HG03378 (cell line): ENCODE measurements around the gene DRC7.
A peak's percentile ranks its signal among the peaks of the same experiment; 100 is the strongest.

ENCODE experiments used
- ATAC-seq: cut with Tn5 transposase; IDR thresholded peaks from one replicate; pipeline ENCODE4 v1.9.1; 2021; ENCODE audit warnings: mild to moderate bottlenecking, moderate library complexity; ENCODE audit not compliant: unreplicated experiment

Gene DRC7

DNA sequence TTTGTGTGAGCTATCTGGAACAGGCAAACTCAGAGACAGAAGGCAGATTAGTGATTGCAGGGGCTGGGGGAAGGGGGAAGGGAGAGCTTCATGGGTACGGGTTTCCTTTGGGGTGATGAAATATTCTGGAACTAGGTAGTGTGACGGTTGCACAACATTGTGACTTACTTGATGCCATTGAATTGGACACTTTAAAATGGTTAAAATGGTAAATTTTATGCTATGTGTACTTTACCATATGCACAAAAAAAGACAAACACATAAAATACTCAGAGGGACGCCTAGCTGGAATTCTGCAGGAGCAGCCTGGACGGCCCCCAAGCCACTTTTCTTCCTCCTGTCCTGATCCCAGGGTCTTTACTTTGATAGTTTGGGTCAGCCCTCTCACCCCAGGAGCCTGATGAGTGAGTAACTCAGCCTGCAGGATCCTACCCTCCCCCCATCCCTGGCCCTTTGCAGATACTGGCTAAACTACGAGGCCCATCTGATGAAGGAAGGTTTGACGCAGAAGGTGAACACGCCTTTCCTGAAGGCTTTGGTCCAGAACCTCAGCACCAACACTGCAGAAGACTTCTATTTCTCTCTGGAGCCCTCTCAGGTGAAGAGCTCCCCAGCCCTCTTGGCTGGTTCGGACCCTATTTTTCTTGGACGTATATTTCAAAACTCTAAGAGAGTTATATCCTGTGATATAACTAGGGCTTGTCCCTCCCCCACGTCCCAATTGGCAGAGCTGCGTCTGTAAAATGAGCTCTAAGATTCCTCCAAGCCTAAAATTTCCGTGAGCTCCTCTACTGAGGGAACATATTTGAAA lies 18.7 kb upstream of the DRC7 start:
- no peak for ATAC-seq

DNA sequence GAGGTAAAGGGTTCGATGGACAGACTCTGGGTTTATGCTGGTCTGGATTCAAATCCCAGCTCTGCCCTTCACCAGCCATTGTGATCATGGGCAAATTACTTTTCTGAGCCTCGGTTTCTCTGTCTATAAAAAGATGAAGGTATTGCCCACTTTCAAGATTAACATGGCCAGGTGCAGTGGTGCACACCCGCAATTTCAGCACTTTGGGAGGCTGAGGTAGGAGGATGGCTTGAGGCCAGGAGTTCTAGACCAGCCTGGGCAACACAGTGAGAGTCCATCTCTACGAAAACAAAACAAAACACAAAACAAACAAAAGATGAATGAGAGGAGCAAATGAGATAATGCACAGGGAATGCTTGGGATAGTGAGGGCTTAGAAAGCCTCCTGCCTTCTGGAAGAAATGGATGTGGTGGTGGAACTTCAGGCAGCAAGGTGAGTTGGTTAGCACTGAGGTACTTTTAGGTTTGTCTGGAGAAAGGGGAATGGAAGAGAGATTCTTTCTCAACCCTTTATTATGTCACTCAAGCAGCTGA lies 18.0 kb upstream of the DRC7 start:
- ATAC-seq, result no peak

DNA sequence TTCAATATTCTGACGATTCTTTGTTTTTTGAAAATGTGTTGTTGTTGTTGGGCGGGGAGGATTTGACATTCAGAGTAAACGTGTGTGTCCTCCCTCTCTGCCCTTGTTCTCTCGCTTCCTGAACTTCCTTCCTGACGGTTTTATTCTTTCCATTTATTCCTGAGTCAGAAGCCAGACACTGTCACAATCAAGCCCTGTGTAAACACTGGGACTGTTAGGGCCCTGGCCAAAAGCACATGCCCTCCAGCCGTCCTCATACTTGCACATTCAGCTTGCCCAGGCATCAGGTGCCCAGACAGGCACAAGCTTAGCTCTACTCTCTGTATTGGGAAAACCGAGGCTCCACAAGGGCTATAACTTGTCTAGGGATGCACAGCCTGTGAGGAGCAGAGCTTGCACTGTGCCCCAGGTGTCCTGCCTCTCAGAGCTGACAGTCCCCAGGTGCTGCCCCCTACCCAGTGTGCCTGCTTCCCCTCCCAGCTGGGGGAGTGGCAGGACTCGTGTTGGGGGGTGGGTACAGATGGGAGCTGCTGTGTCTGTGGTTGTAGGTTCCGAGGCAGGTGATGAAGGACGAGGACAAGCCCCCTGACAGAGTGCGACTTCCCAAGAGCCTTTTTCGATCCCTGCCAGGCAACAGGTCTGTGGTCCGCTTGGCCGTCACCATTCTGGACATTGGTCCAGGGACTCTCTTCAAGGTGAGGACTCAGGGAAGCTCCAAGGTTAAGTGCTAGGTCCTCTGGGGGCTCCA lies 16.8 kb upstream of the DRC7 start:
- no peak for ATAC-seq

DNA sequence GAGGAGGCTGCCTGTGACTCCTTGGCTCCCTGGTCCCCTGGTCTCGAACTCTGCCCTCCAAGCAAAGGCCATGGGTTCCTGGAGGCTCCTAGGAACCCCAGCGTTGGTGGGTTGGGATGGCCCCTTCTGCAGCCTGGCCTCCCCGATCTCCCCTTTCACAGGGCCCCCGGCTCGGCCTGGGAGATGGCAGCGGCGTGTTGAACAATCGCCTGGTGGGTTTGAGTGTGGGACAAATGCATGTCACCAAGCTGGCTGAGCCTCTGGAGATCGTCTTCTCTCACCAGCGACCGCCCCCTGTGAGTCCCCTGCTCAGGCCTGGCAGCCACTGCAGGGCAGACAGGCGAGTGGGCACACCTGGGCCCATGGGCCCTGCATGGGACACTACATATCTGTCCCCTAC lies 15.6 kb upstream of the DRC7 start:
- no peak for ATAC-seq

DNA sequence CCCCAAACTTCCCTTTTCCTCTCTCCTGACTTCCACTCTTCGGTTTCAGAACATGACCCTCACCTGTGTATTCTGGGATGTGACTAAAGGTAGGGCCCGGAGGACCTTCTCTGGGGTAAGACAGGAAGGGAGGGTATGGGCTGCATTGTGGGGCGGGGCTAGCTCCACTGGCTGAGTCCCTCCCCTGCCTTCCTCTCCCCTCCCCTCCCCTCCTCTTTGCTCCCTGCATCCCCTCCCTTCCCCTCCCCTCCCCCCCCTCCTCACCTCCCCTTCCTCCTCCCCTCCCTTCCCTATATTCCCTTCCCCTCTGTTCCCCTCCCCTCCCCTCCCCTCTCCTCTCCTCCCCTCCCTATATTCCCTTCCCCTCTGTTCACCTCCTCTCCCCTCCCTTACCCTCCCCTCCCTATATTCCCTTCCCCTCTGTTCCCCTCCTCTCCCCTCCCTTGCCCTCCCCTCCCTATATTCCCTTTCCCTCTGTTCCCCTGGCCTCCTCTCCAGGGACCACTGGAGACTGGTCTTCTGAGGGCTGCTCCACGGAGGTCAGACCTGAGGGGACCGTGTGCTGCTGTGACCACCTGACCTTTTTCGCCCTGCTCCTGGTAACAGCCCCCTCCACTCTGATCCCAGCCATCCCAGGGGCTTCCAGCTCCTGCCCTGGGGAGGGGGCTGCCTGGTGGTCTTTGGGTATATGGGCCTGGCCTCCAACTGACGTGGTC lies 14.7 kb upstream of the DRC7 start:
- ATAC-seq, result no peak

DNA sequence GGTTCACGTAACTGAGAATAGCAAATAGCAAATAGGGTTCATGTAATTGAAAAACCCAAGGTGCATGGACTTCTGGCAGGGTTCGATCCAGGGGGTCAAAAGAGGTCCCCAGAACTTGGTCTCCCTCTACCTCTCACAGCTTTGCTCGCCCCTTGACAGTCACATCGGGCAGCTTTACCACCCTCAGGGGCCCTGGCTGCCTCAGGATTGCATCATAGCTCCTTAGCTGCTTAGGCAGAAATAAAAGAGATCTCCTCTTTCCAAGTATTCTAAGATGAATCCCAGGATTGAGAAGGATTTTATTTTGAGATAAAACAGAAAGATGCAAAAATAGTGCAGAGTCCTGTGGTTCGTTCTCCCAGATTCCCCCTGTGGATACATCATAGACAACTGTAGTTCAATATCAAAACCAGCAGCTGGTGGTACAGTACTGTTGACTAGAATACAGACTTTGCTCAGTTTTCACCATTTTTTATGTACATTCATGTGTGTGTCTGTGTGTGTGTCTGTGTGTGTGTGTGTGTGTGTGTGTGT lies 13.7 kb upstream of the DRC7 start:
- no peak for ATAC-seq

DNA sequence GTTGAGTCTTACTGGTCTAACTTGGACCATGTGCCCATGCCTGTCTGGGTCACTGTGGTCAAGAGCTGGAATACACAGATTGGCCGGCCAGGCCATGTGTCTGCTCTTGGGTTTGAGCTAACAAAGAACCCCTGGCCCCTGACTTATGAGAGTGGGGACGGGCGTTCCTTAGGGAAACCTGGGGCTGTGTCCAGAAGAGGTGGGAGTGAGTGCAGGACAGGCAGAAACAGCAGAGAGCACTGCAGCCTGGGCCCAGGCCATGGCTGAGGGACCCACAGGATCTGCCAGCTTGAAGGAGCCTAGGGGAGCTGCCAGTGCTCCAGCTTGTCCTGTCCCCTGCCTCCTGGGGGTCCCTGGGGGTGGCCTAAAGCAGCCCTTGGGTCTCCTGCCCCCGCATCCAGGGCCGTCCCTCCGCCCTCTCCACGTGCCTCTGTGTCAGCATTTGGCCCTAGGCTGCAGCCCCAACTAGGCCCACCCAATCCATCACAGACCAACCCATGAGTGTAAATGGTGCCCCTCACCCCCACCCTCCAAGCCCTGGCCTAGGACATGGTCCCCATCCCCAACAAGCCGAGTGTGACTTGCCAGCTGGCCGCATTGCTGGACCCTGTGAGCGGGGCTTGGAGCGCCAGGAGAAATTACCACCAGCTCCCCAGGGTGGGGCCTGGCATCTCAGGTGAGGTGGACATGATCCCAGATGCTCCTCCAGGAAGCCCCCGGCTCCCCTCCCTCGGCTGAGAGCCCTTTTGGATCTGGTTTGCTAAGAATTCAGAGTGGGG lies 12.5 kb upstream of the DRC7 start:
- ATAC-seq, result no peak

DNA sequence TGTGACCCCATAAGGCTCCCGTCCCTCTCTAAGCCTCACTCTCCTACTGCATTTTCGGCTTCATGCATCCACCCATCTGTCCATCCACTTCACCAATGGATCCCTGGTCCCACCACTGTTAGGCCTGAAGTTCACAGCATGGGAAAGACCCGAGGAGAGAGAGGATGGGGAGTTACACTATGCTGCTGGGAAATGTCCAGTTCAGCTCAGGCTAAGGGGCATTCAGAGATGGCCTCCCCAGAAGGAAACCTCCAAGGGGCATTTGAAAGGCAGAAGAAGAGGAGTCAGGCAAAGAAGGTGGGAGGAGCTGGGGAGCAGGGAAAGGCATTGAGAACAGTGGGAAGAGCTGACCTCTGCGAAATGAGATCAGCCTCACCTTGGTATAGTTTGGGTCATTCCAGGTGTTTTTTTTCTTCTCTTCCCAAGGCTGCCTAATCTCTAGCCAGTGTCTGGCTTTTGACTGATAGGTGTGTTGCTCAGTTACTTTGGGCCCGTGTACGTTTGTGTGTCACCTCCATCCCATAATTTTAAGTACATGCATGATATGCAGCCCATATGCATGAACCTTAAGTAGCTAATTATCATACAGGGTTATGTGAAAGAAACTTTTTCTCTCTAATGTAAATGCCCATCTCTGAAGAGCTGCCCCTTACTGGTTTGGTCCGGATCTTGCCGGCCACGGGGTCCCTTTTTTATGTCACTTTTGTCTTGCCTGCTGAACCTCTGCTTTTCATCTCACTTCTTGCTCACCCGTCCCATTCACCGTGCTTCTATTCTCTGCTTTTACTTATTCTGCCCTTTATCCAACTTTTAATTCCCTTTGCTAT lies 11.6 kb upstream of the DRC7 start:
- no peak for ATAC-seq

DNA sequence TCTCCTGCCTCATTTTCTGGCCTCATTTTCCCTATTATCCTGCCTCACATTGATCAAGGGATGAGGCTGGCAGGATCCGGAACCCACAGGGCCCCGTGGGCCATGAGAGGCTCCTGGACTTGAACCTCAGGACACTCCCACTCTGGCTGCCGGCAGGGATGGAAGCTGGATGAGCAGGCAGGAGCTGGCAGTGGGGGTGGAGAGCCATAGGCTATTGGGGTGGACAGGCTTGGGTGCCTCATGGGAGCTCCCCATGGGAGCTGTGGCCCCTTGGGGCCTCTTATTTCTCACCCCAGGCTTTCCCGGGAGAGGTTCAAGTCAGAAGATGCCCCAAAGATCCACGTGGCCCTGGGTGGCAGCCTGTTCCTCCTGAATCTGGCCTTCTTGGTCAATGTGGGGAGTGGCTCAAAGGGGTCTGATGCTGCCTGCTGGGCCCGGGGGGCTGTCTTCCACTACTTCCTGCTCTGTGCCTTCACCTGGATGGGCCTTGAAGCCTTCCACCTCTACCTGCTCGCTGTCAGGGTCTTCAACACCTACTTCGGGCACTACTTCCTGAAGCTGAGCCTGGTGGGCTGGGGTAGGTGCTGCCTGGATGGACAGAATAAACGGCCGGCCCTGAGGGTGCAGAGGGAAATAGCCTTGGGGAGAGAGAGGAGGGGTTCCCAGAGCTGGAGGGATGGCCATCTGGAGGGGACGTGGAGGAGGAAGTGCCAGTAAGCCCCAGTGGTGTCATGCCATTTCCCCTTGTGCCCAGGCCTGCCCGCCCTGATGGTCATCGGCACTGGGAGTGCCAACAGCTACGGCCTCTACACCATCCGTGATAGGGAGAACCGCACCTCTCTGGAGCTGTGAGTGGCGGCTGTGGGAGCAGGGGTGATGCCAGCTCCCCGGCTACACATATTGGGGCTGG lies 10.7 kb upstream of the DRC7 start:
- ATAC-seq, result no peak

DNA sequence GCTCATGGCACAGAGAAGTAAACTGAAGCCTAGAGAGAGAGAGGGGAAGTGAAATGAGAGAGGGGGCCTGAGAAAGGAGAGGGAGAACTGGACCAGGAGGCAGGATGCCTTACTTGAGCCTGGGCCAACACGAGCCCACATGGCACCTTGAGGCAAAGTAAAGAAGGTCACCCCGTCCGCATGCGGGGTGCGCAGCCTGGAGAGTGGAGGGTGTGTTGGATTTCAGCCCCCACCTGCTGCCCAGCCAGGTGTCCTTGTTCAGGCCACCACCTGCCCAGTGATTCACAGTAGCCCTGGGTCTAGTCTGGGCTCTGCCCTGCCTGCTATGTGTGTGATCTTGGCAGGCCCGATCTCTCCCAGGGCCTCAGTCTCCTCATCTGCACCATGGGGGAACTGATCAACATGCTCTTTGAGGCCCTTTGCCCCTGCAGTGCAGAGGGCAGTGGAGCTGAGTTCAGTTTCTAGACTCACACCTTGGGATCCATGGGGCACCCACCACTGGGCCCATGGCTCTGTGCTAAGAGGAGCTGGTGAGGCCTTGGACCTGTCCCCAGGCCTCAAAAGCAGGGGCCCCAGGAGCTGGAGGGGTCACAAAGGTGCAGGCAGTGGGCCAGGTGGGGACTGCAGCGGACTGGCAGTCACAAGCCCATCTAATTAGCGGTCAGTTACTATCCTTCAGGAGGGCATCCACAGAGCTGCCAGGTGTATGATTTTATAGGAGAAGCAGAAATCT lies 9.8 kb upstream of the DRC7 start:
- no peak for ATAC-seq

DNA sequence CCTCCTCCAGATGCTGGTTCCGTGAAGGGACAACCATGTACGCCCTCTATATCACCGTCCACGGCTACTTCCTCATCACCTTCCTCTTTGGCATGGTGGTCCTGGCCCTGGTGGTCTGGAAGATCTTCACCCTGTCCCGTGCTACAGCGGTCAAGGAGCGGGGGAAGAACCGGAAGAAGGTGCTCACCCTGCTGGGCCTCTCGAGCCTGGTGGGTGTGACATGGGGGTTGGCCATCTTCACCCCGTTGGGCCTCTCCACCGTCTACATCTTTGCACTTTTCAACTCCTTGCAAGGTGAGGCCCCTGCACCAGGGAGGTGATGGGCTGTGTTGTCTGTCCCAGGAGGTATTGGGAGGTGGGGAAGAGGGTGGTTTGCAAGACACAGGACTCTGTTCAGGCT lies 9.0 kb upstream of the DRC7 start:
- ATAC-seq, result no peak

DNA sequence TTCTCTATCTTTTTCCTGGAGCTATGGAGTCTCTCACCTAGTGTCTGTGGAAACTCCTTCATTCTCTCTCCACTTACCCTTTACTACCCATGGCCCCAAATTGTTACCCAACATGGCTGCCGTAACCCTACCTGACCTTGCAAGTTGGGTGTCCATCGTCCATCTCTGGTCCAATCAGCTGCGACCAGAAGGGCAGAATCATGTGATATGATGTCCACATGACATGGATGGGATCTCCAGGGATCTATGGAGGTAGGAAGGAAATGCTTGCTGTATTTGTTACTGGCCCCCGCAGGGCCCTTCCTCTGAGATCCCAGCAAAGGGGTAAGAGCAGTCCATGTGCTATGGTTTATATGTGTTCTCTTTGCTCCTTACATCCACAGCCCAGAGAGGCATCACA lies 8.0 kb upstream of the DRC7 start:
- no peak for ATAC-seq

DNA sequence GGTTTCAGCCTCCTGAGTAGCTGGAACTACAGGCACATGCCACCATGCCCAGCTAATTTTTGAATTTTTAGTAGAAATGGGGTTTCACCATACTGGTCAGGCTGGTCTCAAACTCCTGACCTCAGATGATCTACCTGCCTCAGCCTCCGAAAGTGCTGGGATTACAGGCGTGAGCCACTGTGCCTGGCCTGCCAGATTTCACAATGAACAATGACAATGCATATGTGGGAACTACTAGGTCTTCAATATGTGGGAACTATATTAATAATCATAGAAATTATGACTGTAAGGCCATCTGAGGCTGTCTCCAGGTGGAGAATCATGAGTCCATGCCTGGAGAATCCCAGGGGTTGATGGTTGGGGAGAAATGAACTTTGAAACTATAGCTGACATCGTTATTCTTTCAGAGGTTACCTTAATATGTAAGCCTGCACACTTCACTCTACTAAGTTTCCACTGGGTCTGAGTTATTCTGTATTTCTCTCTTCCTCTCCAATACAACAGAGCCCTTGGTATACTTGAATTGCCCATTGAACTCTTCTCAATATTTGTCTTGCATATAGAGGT lies 7.2 kb upstream of the DRC7 start:
- no peak for ATAC-seq

DNA sequence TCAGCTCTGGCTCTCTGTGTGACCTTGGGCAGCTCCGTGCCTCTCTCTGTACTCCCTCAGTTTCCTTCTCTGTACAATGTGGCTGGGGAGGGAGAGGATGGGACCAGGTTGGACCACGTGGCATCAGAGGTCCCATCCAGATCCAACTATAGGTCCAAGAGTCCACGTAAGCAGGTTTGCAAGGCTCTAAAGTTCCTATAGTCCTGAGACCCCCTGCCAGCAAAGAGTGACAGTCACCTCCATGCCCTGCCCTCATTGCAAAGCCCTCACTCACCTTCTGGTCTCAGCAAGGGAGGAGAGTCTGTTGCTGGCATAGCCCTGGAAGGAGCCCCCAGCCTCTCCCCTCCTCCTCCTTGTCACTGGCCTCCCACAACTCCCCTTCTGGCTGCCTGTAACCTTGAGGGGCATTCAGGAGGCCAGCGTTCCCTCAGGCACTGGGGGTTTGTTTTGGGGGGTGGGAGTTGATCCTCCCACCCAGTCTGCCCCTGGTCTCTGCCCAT lies 6.1 kb upstream of the DRC7 start:
- no peak for ATAC-seq

DNA sequence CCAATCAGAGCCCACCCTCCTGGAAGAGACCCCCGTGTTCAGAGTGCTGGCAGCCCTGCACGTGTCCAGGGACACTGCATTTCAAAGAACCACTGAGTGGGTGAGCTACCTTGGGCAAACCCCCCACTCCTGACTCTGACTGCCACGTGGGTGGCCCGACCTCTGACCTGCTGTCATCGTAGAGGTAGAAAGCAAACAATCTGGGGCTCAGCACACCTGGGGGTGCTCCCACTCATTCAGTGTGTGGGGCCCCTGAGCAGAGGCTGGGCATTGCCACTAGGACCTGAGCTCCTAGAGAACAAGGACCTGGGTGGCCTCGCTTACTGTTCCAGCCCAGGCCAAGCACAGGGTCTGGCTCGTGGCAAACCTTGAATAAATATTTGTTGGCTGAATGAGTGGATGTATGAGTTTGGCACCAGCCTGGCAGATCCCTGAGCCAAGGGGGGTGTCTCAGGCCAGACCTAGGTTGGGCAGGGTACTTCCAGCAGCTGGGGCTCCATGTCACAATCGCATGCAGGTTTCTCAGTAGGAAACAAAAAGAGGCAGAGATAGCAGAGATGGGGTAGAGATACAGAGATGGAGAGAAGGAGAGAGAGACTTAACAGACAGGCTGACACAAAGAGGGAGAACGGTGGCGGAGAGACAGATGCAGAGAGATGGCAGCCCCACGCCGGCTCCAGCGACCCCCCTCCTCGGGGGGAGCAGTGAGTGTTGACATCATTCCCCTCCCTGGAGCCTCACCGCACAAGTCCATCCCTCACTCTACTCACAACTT lies 5.4 kb upstream of the DRC7 start:
- ATAC-seq, result no peak

DNA sequence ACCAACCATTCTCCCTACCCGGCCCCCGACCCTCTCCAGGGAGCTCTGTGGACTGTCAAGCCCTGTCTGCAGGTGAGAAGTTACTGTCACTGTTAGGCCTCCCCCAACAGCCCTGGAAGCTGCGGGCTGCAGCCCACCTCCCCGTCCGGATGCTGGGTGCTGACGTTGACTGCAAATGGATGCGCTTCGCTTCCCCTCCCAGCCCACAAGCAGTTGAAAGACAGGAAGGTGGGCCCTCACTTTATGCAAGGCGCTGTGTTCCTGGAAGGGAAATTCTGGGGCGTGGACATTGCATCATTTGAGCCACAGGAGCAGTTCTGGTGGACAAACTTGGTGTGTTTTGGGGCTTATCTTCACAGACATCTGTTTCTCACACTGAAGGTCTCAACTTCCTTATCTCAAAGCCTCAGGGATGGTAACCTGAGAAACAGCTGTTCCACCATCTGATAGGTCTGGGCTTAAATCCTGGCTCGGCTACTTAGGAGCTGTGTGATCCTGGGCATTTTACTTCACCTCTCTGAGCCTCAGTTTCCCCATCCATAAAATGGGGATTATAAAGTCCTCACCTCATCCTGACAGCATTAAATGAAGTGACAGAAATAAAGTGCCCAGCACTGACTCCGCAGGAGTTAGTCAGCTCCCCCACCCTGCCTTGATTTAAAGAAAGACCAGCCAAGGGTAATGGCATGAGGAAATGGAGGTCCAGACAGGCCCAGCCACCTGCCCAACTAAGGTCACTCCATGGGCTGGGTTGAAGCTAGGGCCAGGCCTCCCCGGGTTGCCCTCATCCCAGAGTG lies 4.6 kb upstream of the DRC7 start:
- peak; percentile 61 for ATAC-seq
